Activated CD8-positive, alpha-beta T cell treated with anti-CD3 and anti-CD28 coated beads, Interleukin-2, amount 10 ng/mL, durations not matched to agents 7 days and 5 days (primary cell): ENCODE measurements around the gene KCNH4. TPM values are rescaled to one million over a fixed set of nuclear protein-coding genes. Genes with fewer than 3 reads are reported as not detected.

ENCODE experiments used
- ATAC-seq: fragments of 150-1000 bp; cut with Tn5 transposase; one replicate; pipeline ENCODE4 v1.10.0; 2021; ENCODE audit warnings: moderate library complexity
- CTCF ChIA-PET: fragments of 350-600 bp; sonication (Branson Sonifier 250); formaldehyde crosslinking; loops from one replicate; lab custom pipeline; 2021; ENCODE audit warnings: antibody characterized with exemption; lab: Charles Lee
- POLR2A ChIA-PET: fragments of 350-600 bp; sonication (Branson Sonifier 250); formaldehyde crosslinking; loops from one replicate; lab custom pipeline; 2021; ENCODE audit warnings: antibody characterized with exemption; lab: Charles Lee
- DNase-seq: peaks from one replicate; pipeline ENCODE4 v3.0.0-alpha.2; 2020
- H3K27ac Mint-ChIP-seq: one replicate; pipeline ENCODE4 v1.8.0; 2021; ENCODE audit warnings: mild to moderate bottlenecking, mixed read lengths
- H3K27me3 Mint-ChIP-seq: one replicate; pipeline ENCODE4 v1.8.0; 2021; ENCODE audit warnings: low read depth, mixed read lengths
- H3K36me3 Mint-ChIP-seq: one replicate; pipeline ENCODE4 v1.8.0; 2021; ENCODE audit warnings: low read depth, mixed read lengths
- H3K4me1 Mint-ChIP-seq: one replicate; pipeline ENCODE4 v1.8.0; 2021; ENCODE audit warnings: low read depth, mixed read lengths
- H3K4me3 Mint-ChIP-seq: one replicate; pipeline ENCODE4 v1.8.0; 2021; ENCODE audit warnings: mild to moderate bottlenecking, mixed read lengths
- H3K9me3 Mint-ChIP-seq: one replicate; pipeline ENCODE4 v1.8.0; 2022; ENCODE audit warnings: mixed read lengths; ENCODE audit not compliant: insufficient read depth
- total RNA-seq, 2 experiments: library from RNA; stranded (reverse); gene quantifications; one replicate each; pipeline ENCODE4 v1.2.3, GENCODE V29; 2021

KCNH4 gene
- total RNA-seq, 2 experiments from 2014 or later: 0.05 to 0.13 TPM

GRCh38 chr17:42135664-42136653, 45.0 kb downstream of the KCNH4 start:
- Mint-ChIP-seq H3K4me3 (no peak overlapping the region), H3K9me3 (no peaks in the 10 kb centered on the region), H3K36me3 (peaks cover 27% of the 10 kb centered on the region), H3K27ac (peak overlapping the region; percentile 56), H3K27me3 (no peaks in the 10 kb centered on the region), H3K4me1 (peaks cover 50% of the 10 kb centered on the region)
- ATAC-seq (no peak), DNase-seq (no peak)
- ChIA-PET CTCF (interaction anchor here (1.2 to 3.9 kb wide), 3 partner anchors 17 to 48 kb away, joined by 3 to 14 read pairs (median 7); partner anchors contain the start of gene KCNH4), POLR2A (interaction anchor here (1.4 to 1.6 kb wide), 2 partner anchors 16 to 23 kb away, joined by 3 to 8 read pairs; partner anchors contain the start of gene DHX58)

GRCh38 chr17:42135151-42135550, 45.8 kb downstream of the KCNH4 start:
- Mint-ChIP-seq H3K9me3 (no peaks in the 10 kb centered on the region), H3K27me3 (no peaks in the 10 kb centered on the region), H3K4me1 (peaks cover 50% of the 10 kb centered on the region), H3K36me3 (peaks cover 31% of the 10 kb centered on the region), H3K27ac (peak overlapping the region; percentile 20), H3K4me3 (no peak overlapping the region)
- CTCF ChIA-PET: interaction anchor here (3.9 kb wide), 1 partner anchor 46 kb away, joined by 14 read pairs; the partner anchor contains the start of gene KCNH4
- no peak for ATAC-seq
- POLR2A ChIA-PET: interaction anchor here (0.6 to 1.6 kb wide), 3 partner anchors 15 to 143 kb away, joined by 3 to 8 read pairs (median 4); partner anchors contain the start of gene DHX58
- no peak for DNase-seq

- H3K36me3 Mint-ChIP-seq: peaks cover 42% of the 10 kb centered on the region
These were observed 47.4 kb downstream of the KCNH4 start for GRCh38 chr17:42133461-42134041.

GRCh38 chr17:42132941-42133340, 48.0 kb downstream of the KCNH4 start:
- CTCF ChIA-PET: interaction anchor here (1.1 to 3.9 kb wide), 6 partner anchors 9 to 115 kb away, joined by 3 to 14 read pairs (median 3); partner anchors contain the start of genes DHX58 and KCNH4
- DNase-seq (no peak), ATAC-seq (peak; percentile 57)
- H3K9me3 Mint-ChIP-seq: no peaks in the 10 kb centered on the region
- H3K4me3 Mint-ChIP-seq: no peak overlapping the region
- no peaks in the 10 kb centered on the region for H3K27me3 Mint-ChIP-seq
- peaks cover 54% of the 10 kb centered on the region for H3K4me1 Mint-ChIP-seq
- peaks cover 48% of the 10 kb centered on the region for H3K36me3 Mint-ChIP-seq
- POLR2A ChIA-PET: interaction anchor here (0.9 to 2.1 kb wide), 3 partner anchors 12 to 21 kb away, joined by 3 to 6 read pairs (median 6); partner anchors contain the start of gene KAT2A
- peak overlapping the region; percentile 60 for H3K27ac Mint-ChIP-seq

More at GRCh38 chr17:42133461-42134041, 47.4 kb downstream of the KCNH4 start:
- peak; percentile 40 for ATAC-seq
- Mint-ChIP-seq H3K4me1 (peaks cover 51% of the 10 kb centered on the region), H3K27ac (peak overlapping the region; percentile 60), H3K4me3 (no peak overlapping the region), H3K27me3 (no peaks in the 10 kb centered on the region), H3K9me3 (no peaks in the 10 kb centered on the region)
- no peak for DNase-seq
- ChIA-PET CTCF (interaction anchor here (0.9 to 3.9 kb wide), 6 partner anchors 9 to 394 kb away, joined by 3 to 14 read pairs (median 3); partner anchors contain the start of gene KCNH4), POLR2A (interaction anchor here (0.8 to 2.1 kb wide), 3 partner anchors 17 to 21 kb away, joined by 3 to 6 read pairs (median 3); no protein-coding TSS in a partner anchor)

- CTCF ChIA-PET: interaction anchor here (0.6 to 1.4 kb wide), 6 partner anchors 13 to 174 kb away, joined by 3 to 4 read pairs (median 3); partner anchors contain the start of gene DHX58
These were observed 48.9 kb downstream of the KCNH4 start for GRCh38 chr17:42131981-42132432.

GRCh38 chr17:42131232-42131631, 49.7 kb downstream of the KCNH4 start:
- ATAC-seq (no peak), DNase-seq (no peak)
- no peaks in the 10 kb centered on the region for H3K27me3 Mint-ChIP-seq
- ChIA-PET CTCF (interaction anchor here (0.6 to 1.3 kb wide), 5 partner anchors 10 to 113 kb away, joined by 3 to 5 read pairs (median 4); partner anchors contain the start of gene KAT2A), POLR2A (interaction anchor here (0.6 to 1.4 kb wide), 2 partner anchors 10 to 297 kb away, joined by 3 to 7 read pairs; partner anchors contain the start of gene KAT2A)
- no peaks in the 10 kb centered on the region for H3K9me3 Mint-ChIP-seq
- H3K27ac Mint-ChIP-seq: no peak overlapping the region
- H3K36me3 Mint-ChIP-seq: peaks cover 54% of the 10 kb centered on the region
- peaks cover 47% of the 10 kb centered on the region for H3K4me1 Mint-ChIP-seq
- H3K4me3 Mint-ChIP-seq: no peak overlapping the region

More at GRCh38 chr17:42131981-42132432, 48.9 kb downstream of the KCNH4 start:
- H3K9me3 Mint-ChIP-seq: no peaks in the 10 kb centered on the region
- peak overlapping the region; percentile 59 for H3K27ac Mint-ChIP-seq
- H3K27me3 Mint-ChIP-seq: no peaks in the 10 kb centered on the region
- no peak overlapping the region for H3K4me3 Mint-ChIP-seq
- ATAC-seq (no peak), DNase-seq (no peak)
- peaks cover 54% of the 10 kb centered on the region for H3K36me3 Mint-ChIP-seq
- H3K4me1 Mint-ChIP-seq: peaks cover 54% of the 10 kb centered on the region
- POLR2A ChIA-PET: interaction anchor here (1.3 to 2.1 kb wide), 2 partner anchors 11 to 22 kb away, joined by 6 read pairs; partner anchors contain the start of gene KAT2A

- no peak overlapping the region for H3K4me3 Mint-ChIP-seq
- no peaks in the 10 kb centered on the region for H3K27me3 Mint-ChIP-seq
- H3K9me3 Mint-ChIP-seq: no peaks in the 10 kb centered on the region
- POLR2A ChIA-PET: interaction anchor here (1.0 to 1.4 kb wide), 2 partner anchors 9 to 22 kb away, joined by 3 to 7 read pairs; partner anchors contain the start of gene KAT2A
- H3K36me3 Mint-ChIP-seq: peaks cover 56% of the 10 kb centered on the region
- ATAC-seq (no peak), DNase-seq (no peak)
- H3K4me1 Mint-ChIP-seq: peaks cover 39% of the 10 kb centered on the region
- CTCF ChIA-PET: interaction anchor here (0.5 to 1.5 kb wide), 6 partner anchors 10 to 273 kb away, joined by 3 to 5 read pairs (median 4); partner anchors contain the start of gene KAT2A
- peak overlapping the region; percentile 32 for H3K27ac Mint-ChIP-seq
These were observed 50.5 kb downstream of the KCNH4 start for GRCh38 chr17:42130310-42130936.

GRCh38 chr17:42129109-42129837, 51.7 kb downstream of the KCNH4 start:
- CTCF ChIA-PET: interaction anchor here (1.5 kb wide), 1 partner anchor 11 kb away, joined by 5 read pairs; no protein-coding TSS in a partner anchor

GRCh38 chr17:42127414-42127813, 53.5 kb downstream of the KCNH4 start:
- H3K27ac Mint-ChIP-seq: no peak overlapping the region
- no peak for ATAC-seq
- CTCF ChIA-PET: interaction anchor here (0.7 to 1.2 kb wide), 2 partner anchors 9 to 124 kb away, joined by 3 read pairs; no protein-coding TSS in a partner anchor

More at GRCh38 chr17:42129109-42129837, 51.7 kb downstream of the KCNH4 start:
- no peak overlapping the region for H3K27ac Mint-ChIP-seq
- ATAC-seq (no peak), DNase-seq (no peak)
- H3K36me3 Mint-ChIP-seq: peaks cover 62% of the 10 kb centered on the region
- no peak overlapping the region for H3K4me3 Mint-ChIP-seq
- POLR2A ChIA-PET: interaction anchor here (0.6 to 1.0 kb wide), 3 partner anchors 23 to 243 kb away, joined by 3 read pairs; partner anchors contain the start of gene KCNH4
- H3K9me3 Mint-ChIP-seq: no peaks in the 10 kb centered on the region
- H3K4me1 Mint-ChIP-seq: peaks cover 32% of the 10 kb centered on the region
- no peaks in the 10 kb centered on the region for H3K27me3 Mint-ChIP-seq

GRCh38 chr17:42126836-42127235, 54.1 kb downstream of the KCNH4 start:
- peaks cover 58% of the 10 kb centered on the region for H3K36me3 Mint-ChIP-seq
- POLR2A ChIA-PET: interaction anchor here (0.7 kb wide), 1 partner anchor 41 kb away, joined by 3 read pairs; no protein-coding TSS in a partner anchor
- CTCF ChIA-PET: no interaction called here
- peak overlapping the region; percentile 15 for H3K27ac Mint-ChIP-seq
- H3K27me3 Mint-ChIP-seq: no peaks in the 10 kb centered on the region
- no peak for ATAC-seq
- H3K4me3 Mint-ChIP-seq: no peak overlapping the region
- H3K9me3 Mint-ChIP-seq: no peaks in the 10 kb centered on the region
- no peak for DNase-seq
- peaks cover 9% of the 10 kb centered on the region for H3K4me1 Mint-ChIP-seq

More at GRCh38 chr17:42127414-42127813, 53.5 kb downstream of the KCNH4 start:
- Mint-ChIP-seq H3K4me1 (peaks cover 15% of the 10 kb centered on the region), H3K9me3 (no peaks in the 10 kb centered on the region), H3K4me3 (no peak overlapping the region), H3K36me3 (peaks cover 58% of the 10 kb centered on the region), H3K27me3 (no peaks in the 10 kb centered on the region)
- no peak for DNase-seq
- POLR2A ChIA-PET: no interaction called here
